Measurements from ENCODE around the gene SLC39A12. TPM values are rescaled to one million over a fixed set of nuclear protein-coding genes. Genes with fewer than 3 reads are reported as not detected.
"Not testable (repeated sequence)": the region's sequence is repeated elsewhere in the genome, so short reads cannot be mapped to it uniquely, and the experiment has no call there.

SLC39A12 gene
- total RNA-seq (2014; rRNA removed; shearing (Covaris generic)), result not detected in 2 replicates

DNA sequence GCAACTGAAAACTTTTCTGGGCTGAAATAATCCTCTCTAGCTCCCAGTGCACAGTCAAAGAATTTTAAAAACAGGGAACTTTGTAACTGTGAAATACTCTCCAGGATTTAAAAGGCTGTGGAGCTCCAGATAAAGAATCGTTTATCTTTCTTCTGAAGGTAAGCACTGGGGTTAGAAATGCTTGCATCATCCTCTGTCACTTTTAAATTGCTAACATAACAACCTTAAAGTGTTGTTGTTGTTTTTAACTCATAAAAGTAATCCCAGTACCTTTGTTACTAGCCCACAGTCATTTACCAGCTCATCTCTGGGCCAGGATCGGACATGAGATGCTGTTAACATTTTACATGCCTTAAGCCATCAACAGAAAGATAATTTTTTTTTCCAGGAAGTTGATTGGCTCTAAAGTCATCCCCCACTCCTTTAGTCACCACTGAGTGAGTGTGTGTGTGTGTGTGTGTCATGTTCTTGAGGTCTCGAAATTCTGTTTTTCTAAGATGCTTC, at the start of gene SLC39A12:
TSS of gene SLC39A12 (plus strand) at position 51 of the 504 bp plus-strand sequence. CDS start 1,359 bp downstream, outside the sequence.
- peak; percentile 23 for DNase-seq (ENCODE audit: low read depth)

DNA sequence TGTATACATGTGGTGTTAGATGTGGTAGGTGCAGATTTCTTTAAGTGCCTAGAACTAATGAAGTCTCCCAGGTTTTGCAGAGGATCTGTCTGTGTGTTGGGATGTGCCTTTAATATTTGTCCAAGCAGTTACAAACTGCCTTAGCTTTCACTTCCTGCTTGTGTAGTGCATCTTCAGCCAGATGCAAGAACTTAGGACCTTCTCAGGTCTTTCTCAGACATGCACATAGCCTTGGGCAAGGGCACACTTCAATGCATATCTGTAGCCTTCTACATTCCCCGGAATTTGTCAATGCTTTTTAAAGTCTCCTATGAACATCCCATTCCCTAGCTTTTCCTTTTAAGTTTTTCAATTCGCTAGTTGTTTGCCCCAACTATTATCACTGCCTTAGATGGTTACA, 47.2 kb upstream of the SLC39A12 start:
- DNase-seq (ENCODE audit: low read depth), result no peak

DNA sequence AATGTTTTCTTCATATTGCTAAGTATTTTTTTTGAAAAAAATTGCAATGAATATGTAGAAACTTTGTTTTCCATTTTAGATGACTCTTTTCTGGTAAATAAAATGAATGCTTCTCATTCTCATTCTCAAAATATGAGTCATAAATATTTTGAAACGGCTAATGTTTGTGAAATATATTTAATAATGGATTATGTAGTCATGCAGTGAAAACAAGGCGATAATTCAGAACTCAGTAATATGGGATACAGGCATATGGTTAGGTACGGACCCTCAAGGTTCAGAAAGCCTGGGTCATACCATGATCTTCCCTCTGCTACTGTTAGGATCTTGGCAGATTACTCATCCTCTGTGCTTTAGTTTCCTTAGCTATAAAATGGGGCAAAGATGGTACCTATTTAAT, 46.2 kb upstream of the SLC39A12 start:
- DNase-seq (ENCODE audit: low read depth), result no peak

DNA sequence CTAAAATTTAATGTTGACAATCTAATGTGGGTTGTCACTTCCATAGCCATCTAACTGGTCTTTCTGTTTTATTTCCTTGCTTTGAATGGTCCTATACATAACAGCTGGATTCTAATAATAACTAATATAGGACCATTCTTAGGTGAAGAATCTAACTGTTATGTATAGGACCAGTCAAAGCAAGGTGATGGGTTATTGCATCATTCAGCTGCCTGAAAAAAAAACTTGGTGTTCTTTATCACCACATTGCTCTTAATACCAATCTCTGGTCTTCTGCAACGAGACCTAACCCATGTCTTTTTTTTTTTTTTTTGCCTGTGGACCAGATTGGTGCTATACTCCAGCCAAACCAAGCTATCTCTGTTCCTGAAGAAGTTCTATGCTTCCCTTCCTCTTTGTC, 45.7 kb upstream of the SLC39A12 start:
- no peak for DNase-seq (ENCODE audit: low read depth)

DNA sequence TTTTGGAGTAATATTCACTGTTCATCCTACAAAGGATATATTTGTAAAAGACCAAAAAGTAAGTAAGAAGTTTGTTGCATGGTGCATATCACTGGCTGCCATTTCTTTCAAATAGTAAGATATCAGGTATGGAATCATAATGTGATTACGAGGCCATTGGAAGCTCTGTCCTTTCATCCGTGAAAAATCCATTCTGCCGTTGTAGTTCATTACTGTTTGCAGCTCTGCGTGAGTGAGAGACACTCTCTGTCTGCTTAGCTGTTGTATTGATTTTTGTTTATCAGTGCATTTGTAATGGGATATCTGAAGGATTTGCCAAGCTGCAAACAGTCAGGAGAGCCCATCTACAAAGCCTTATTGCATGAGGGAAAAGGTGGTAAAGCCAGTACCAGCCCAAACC, 44.1 kb upstream of the SLC39A12 start:
- DNase-seq (ENCODE audit: low read depth), result no peak

DNA sequence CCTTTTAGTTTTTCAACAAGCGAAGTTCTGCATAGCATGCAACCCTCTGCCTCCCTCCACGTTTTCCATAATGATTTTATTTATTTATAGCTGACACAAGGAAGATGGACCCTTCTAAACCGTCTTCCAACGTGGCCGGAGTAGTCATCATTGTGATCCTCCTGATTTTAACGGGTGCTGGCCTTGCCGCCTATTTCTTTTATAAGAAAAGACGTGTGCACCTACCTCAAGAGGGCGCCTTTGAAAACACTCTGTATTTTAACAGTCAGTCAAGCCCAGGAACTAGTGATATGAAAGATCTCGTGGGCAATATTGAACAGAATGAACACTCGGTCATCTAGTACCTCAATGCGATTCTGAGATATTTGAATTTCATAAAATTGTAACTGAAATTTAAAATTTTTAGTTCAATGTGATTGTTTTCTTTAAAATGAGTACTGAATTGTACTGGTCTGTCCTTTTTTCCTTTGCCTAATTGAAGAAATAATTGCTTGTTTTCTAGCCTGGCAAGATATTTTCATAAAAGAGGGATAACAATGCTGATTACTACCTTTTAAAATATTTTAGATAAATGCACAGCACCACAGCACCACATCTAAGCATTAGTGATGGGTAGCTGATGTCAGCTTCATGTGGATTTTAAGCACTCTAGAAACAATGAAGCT, 41.5 kb upstream of the SLC39A12 start:
- DNase-seq (ENCODE audit: low read depth), result peak; percentile 58

DNA sequence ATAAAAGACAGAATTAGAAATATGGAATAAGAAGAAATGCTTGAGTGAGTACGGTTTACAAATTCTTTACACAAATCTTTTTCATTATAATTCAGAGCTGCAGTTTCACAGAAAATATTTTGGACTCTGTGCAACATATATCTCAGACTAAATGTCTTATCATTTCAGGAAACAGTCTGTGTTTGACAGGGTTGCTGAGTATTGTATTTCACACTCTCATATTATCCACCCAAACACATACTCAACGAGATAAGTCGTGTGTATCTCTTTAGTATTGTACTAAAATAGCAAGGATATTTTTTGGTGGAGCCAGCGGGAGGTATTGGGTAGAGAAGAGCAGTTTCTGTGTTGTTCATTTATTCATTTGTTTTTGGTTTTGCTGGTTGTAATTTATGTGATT, 39.0 kb upstream of the SLC39A12 start:
- no peak for DNase-seq (ENCODE audit: low read depth)

DNA sequence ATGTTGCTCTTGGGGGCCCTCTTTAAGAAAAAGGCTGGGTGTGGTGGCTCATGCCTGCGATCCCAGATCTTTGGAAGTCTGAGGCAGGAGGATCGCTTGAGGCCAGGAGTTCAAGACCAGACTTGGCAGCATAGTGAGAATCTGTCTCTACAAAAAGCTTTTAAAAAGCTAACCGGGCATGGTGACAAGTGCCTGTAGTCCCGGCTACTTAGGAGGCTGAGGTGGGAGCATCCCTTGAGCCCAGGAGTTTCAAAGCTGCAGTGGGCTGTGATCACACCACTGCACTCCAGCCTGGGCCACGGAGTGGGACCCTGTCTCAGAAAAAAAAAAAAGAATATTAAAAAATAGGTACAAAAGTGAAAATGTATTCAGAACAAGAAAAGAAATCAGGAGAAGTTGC, 38.1 kb upstream of the SLC39A12 start:
- no peak for DNase-seq (ENCODE audit: low read depth)

DNA sequence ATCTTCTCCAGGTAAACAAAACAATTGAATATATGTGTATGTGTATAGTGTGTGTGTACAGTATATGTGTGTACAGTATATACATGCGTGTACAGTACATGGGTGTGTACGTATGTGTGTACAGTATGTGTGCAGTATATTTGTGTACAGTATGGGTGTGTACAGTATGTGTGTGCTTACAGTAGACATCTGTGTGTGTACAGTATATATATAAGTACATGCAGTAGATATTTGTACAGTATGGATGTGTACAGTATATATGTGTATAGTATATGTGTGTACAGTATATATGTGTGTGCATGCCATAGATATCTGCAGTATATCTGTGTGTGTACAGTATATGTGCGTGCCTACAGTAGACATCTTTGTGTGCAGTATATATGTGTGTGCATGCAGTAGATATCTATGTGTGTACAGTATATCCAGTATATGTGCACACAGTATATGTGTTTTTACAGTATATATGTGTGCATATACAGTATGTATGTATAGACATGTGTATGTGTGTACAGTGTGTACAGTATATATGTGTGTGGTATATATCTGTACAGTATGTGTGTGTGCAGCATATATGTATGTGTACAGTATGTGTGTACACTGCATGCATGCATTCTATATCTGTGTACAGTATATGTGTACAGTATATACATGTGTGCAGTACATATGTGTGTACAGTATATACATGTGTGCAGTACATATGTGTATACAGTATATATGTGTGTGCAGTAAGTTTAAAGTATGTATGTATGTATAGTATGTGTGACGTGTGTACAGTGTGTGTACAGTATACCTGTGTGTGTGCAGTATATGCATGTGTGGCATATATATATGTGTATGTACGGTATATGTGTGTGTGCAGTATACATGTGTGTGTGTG, 37.3 kb upstream of the SLC39A12 start:
- DNase-seq (ENCODE audit: low read depth), result no peak

DNA sequence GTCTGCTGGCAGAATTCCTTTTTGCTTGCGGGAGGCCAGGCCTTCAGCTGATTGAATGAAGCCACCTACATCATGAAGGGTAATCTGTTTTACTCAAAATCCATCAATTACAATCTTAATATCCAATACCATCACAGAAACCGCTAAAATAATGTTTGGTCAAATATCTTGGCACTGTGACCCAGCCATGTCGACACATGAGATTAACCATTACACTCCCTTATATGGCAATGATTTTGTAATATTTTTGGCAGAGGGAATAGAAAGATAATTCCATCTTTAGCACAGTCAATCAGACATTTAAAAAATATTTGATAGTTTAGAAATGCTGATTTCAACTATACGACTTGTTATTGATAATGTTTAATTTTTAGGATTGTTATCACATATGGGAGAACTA, 36.5 kb upstream of the SLC39A12 start:
- DNase-seq (ENCODE audit: low read depth), result no peak

DNA sequence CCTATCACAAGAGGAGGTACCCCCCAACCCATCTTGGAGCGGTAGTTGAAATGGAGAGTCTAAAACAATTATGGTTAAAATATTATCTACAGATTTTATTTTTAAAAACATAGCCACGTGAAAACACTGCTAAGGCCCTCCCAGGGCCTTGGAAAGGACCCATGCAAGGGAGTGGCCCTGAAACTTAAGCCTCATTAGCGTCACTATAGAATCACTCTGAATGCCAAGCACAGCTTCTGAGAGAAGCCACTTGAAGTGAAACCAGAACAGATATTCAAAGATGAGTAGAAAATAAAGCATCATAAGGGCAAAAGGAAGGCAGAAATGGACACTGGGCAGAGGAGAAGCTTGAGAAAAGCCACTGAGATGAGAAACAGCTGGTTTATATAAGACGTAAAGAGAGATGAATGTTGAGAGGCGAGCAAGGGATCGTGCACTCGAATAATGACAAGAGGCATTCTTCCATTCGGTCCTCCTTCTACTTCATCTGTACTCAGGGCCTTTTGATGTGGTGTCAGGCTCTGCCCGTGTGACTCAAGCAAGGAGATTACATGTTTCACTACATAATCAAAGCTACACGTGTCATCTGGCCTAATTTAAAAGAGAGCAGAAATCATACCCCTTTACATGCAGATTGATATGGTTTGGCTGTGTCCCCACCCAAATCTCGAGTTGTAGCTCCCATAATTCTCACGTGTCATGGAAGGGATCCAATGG, 33.4 kb upstream of the SLC39A12 start:
- peak; percentile 28 for DNase-seq (ENCODE audit: low read depth)

DNA sequence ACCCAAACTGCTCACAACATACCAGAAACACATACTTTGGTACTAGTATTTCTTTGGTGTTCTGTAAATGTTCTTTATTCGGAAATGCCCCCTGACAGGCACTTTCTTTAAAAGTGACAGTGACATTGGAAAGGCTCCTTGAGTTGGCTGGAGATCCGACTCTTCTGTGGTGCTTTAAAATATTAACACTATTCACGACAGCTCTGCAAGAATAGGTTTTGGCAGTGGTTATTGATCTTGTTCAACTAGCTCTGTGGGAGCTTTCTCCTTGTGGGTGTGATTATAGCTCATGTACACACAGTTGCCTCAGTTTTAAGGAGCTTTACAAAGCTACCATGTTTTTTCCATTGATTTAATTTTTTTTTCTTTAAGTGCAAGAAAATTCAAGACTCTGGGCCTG, 30.3 kb upstream of the SLC39A12 start:
- no peak for DNase-seq (ENCODE audit: low read depth)

DNA sequence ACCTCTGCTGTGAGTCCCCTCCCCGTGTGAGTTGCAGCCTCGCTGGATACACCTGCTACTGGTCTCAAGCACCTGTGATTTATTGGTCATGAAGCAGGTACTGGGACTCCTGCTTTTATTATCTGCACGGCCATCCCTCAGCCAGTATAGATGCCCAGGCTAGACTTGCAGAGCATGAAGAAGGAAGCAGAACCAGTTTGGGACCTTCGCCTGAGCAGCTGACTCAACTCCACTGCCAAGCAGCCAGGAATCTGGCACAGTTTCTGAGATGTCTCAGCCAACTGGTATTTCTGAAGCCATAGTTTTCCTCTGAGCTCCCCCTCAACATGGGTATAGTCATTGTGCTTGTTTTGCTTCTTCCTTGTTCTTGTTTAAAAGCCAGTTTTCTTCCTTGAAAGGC, 28.0 kb upstream of the SLC39A12 start:
- DNase-seq (ENCODE audit: low read depth), result peak; percentile 77

DNA sequence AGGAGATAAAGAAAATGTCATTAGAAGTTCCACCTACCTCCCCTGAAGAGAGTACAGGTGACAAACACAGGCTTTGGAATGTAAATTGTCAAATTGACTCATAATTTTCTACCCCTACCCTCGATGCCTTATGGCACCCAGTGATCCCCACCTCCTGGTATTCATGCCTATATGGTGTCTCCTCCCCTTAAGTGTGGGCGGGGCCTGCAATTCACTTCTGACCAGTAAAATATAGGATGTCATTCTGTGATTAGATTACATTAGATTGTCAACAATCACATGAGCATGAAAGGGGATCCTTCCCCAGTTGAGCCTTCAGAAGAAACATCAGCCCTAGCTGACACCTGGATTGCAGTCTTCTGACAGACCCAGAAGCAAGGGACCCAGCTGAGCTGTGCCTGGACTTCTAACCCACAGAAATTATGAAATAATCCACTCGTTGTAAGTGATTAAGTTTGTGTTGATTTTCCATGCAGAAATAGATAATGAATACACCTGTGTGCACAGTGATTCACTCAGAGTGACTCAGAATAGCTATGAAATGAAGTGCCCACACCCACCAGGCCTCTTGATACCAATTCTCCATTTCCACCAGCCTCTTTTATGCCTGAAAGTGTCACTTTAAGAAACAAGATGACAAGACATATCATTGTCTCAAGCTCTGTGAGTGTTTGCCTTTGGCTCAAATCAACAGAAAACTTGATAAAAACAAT, 8.5 kb upstream of the SLC39A12 start:
- no peak for DNase-seq (ENCODE audit: low read depth)

DNA sequence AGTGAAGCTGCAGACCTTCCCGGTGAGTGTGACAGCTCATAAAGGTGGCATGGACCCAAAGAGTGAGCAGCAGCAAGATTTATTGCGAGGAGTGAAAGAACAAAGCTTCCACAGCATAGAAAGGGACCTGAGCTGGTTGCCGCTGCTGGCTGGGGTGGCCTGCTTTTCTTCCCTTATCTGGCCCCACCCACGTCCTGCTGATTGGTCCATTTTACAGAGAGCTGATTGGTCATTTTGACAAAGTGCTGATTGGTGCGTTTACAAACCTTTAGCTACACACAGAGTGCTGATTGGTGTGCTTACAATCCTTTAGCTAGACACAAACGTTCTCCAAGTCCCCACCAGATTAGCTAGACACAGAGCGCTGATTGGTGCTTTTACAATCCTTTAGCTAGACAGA, 1.4 kb upstream of the SLC39A12 start:
- DNase-seq (ENCODE audit: low read depth), result not testable (repeated sequence)

DNA sequence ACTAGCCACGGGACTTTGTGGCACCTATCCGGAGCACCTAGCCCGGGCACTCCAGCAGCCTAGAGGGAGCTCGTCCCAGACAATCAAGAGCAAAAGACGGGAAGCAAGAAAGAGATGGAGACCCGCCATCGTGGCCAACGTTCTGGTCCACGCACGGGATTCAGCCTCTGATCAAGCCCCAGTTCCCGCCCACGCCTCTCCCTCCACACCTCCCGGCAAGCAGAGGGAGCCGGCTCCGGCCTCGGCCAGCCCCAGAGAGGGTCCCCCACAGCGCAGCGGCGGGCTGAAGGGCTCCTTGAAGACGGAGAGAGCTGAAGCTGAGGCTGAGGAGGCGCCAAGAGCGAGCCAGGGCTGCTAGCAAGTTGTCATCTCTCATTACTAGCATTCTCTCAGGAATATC, 992 bp upstream of the SLC39A12 start:
- no peak for DNase-seq (ENCODE audit: low read depth)

DNA sequence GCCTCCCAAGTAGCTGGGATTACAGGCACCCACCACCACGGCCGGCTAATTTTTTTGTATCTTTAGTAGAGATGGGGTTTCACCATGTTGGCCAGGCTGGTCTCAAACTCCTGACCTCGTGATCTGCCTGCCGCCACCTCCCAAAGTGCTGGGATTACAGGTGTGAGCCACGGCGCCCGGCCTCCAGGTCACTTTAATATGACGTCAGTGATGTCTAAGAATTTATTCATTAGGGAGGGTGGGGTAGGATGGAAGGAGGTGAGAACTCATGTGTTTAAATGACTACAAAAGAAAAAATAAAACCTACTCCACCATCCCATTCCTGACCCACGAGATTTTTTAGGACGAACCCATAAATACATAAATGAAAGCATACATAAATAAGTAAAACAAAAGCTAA, 2.7 kb downstream of the SLC39A12 start:
- not testable (repeated sequence) for DNase-seq (ENCODE audit: low read depth)

DNA sequence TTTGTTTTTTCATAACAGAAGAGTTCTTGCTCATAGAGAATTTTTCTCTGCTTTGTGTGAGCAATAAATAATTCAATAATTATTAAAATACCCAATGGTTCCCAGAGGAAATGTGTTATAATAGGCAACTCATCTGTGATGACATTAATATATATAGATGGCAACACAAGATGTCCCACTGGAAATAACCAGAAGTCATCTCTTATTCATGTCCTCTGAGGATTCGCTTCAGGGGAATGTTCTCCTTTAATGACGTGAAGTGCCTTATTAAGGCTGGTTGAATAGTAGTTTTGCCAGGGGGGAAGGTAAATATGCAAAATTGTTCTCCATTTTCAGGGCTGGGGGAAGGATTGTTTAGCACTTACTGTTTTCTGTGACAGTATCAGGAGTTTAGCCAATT, 3.1 kb downstream of the SLC39A12 start:
- no peak for DNase-seq (ENCODE audit: low read depth)

DNA sequence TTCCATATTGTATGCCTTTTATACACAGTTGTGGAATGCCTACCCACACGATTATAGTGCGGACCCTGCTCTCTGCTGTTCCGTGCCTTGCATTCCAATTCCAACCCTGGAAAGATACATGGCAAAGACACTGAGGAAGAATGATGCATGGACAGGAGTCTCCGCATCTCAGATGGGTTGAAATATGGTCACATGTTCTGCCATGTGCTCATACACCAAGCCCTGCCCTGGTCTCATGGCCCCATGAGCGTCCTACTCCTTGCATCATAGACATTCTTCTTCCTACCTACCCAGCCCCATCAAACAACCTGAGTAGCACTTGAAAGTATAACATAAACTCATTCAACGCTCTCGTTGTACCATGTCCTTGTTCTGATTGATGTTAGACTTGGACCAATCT, 6.3 kb downstream of the SLC39A12 start:
- no peak for DNase-seq (ENCODE audit: low read depth)

DNA sequence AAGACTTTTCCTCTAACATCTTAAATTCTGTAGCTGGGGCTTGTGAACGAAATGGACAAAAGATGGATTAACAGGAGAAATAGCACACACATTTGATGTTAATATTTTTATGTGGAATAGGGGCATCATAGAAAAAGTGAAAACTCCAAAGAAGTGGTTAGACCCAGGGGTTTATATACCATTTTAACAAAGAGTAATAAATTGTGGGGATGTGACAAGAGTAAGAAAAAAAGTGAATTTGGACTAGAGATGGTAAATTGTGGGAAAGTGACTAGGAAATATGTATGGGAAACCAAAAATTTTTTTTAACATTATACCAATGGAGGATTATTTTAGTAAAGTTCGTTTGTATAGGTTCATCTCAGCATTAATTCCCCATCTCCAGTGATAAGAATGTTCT, 8.2 kb downstream of the SLC39A12 start:
- DNase-seq (ENCODE audit: low read depth), result no peak

DNA sequence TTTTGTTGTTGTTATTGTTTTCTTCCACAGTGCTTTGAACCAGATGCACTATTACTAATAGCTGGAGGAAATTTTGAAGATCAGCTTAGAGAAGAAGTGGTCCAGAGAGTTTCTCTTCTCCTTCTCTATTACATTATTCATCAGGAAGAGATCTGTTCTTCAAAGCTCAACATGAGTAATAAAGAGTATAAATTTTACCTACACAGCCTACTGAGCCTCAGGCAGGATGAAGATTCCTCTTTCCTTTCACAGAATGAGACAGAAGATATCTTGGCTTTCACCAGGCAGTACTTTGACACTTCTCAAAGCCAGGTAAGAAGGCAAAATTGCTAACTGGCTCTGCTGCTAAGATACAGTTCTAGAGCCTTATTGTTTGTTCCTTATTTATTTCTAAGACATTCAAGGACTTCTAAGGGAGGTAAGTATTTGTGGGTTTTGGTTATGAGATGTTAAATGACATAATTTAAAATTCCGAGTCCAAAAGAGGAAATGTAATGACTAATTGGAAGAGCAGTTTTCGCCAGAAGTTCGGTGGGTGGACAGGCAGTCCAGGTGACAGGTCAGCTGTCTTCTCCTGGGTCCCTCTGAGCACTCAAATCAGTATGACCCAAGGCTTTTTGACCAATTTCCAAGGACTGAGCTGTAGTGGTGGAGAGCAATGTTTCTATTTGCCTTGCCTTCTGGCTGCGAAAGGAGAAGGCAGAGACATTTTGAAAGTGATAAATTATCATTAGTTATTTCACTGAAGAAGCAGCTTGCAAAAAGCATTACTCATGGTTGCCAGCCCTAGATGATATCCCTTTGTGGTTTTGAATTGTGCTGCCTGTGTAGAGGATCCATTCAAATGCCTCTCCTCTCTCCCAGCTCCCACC, 10.1 kb downstream of the SLC39A12 start:
- DNase-seq (ENCODE audit: low read depth), result peak; percentile 53

All from RPMI7951 (cell line).